Peyer's patch (tissue), 4 donors: ENCODE measurements around the gene ELK4. TPM values are rescaled to one million over a fixed set of nuclear protein-coding genes. Genes with fewer than 3 reads are reported as not detected.
A peak's percentile ranks its signal among the peaks of the same experiment; 100 is the strongest.

Experiments
- DNase-seq, 3 donors: peaks; one replicate each; pipeline ENCODE4 v3.0.0-alpha.2; 2017 to 2019
- H3K27ac ChIP-seq, 4 donors: fragments of 200-600 bp; sonication (generic); one replicate each; pipeline ENCODE4 v1.5.1; 2016 to 2019
- H3K27me3 ChIP-seq, 2 donors: fragments of 200-600 bp; sonication (generic); one replicate each; pipeline ENCODE4 v1.5.1; 2019
- H3K36me3 ChIP-seq, 3 donors: fragments of 200-600 bp; sonication (generic); one replicate each; pipeline ENCODE4 v1.5.1; 2016 to 2019
- H3K4me1 ChIP-seq, 4 donors: fragments of 200-600 bp; sonication (generic); one replicate each; pipeline ENCODE4 v1.5.1; 2016 to 2019
- H3K4me3 ChIP-seq, 4 donors: fragments of 200-600 bp; sonication (generic); 1 replicate in 3 of 4; 2 replicates in 1 of 4; pipeline ENCODE4 v1.5.1; 2016 to 2019; ENCODE audit warnings: mild to moderate bottlenecking in 1 of 4
- H3K9me3 ChIP-seq, 4 donors: fragments of 200-600 bp; sonication (generic); one replicate each; pipeline ENCODE4 v1.5.1; 2016 to 2019; ENCODE audit warnings: mild to moderate bottlenecking in 1 of 4
- CTCF ChIP-seq, 6 experiments: fragments of 450-650 bp in 4 of 6; fragments of 200-600 bp in 2 of 6; sonication (generic) in 1 of 6; IDR thresholded peaks; one replicate each; pipeline ENCODE4 v1.5.1; 2017 to 2019; ENCODE audit warnings: antibody characterized with exemption in 6 of 6, mild to moderate bottlenecking in 3 of 6, moderate library complexity in 1 of 6
- POLR2A ChIP-seq, 2 donors: fragments of 450-650 bp; IDR thresholded peaks; one replicate each; pipeline ENCODE4 v1.5.1; 2017; ENCODE audit warnings: antibody characterized with exemption in 2 of 2, mild to moderate bottlenecking in 2 of 2, moderate library complexity in 2 of 2
- total RNA-seq, 4 donors: library from RNA; depleted of rRNA; stranded (reverse); fragments of >200 nt; gene quantifications; one replicate each; pipeline ENCODE4 v1.1.0, GENCODE V29; 2016

Gene ELK4
- total RNA-seq, 4 donors from 2014 or later, result 16.6 to 66.8 (median 23.7) TPM

DNA sequence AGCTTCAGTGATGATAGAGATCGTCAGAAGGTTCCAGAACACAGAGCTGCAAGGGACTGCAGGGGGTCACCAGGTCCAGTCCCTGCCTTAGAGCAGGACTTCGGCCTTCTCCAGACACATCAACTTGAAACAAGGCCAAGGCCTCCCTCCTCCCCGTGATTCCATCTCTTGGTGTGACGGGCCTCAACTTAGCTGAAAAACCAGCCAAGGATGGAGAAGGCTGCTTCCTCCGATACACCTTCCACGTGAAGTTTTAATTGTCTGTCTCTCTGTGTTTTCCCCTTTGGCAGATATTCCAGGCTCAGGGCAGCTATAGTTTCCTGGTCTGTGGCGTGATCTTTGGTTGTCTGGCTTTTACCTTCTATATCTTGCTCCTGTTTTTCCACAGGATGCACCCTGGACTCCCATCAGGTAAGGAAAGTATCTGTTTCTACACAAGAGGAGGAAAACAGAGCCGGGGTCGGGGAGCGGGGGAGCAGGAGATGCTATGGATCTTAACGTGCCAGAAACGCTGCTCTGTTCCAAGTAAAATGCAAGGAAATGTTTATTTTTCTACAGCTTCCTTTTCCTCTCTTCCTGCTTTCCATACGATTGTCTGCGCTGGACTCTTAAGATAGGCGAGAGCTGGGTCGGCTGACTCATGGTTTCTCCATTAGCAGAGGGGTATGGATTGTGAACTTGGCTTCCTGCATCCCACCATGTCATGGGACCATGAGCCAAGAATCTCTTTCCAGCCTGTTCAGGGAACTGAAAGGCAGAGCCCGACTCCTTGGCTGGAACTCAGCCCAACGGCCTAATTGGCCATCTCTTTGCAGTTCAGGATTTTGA lies 32.8 kb downstream of the ELK4 start:
- Histone ChIP-seq H3K27me3 (no peaks in the 10 kb centered on the region), H3K9me3 (no peaks in the 10 kb centered on the region), H3K36me3 (peaks cover 0 to 5% (median 0%) of the 10 kb centered on the region in 3 donors), H3K4me1 (peaks cover 0 to 4% (median 0%) of the 10 kb centered on the region in 4 donors), H3K4me3 (no peak overlapping the region), H3K27ac (peak overlapping the region in 2 of 4 donors; percentile 4 to 45)
- no peak for DNase-seq
- TF ChIP-seq POLR2A (IDR thresholded peaks at IDR 0.05) (no peak), CTCF (IDR thresholded peaks at IDR 0.05) (no peak)

- H3K36me3 ChIP-seq, result peaks cover 0 to 5% (median 0%) of the 10 kb centered on the region in 3 donors
- peaks cover 0 to 11% (median 0%) of the 10 kb centered on the region in 4 donors for H3K4me1 ChIP-seq
- TF ChIP-seq CTCF (IDR thresholded peaks at IDR 0.05), result no peak
- TF ChIP-seq POLR2A (IDR thresholded peaks at IDR 0.05), result no peak
- no peaks in the 10 kb centered on the region for H3K9me3 ChIP-seq
- DNase-seq, result peak in 1 of 3 donors; percentile 30
- no peak overlapping the region for H3K4me3 ChIP-seq
- no peak overlapping the region for H3K27ac ChIP-seq
- H3K27me3 ChIP-seq, result no peaks in the 10 kb centered on the region
Observed at GRCh38 chr1:205597691-205598314, 34.0 kb downstream of the ELK4 start.

- no peak overlapping the region for H3K27ac ChIP-seq
- peaks cover 0 to 17% (median 2%) of the 10 kb centered on the region in 4 donors for H3K4me1 ChIP-seq
- peaks cover 0 to 2% (median 0%) of the 10 kb centered on the region in 3 donors for H3K36me3 ChIP-seq
- TF ChIP-seq CTCF (IDR thresholded peaks at IDR 0.05) (no peak), POLR2A (IDR thresholded peaks at IDR 0.05) (no peak)
- H3K9me3 ChIP-seq, result no peaks in the 10 kb centered on the region
- DNase-seq, result peak in 1 of 3 donors; percentile 29
- H3K27me3 ChIP-seq, result no peaks in the 10 kb centered on the region
- H3K4me3 ChIP-seq, result no peak overlapping the region
Observed at GRCh38 chr1:205596876-205597275, 34.9 kb downstream of the ELK4 start.

DNA sequence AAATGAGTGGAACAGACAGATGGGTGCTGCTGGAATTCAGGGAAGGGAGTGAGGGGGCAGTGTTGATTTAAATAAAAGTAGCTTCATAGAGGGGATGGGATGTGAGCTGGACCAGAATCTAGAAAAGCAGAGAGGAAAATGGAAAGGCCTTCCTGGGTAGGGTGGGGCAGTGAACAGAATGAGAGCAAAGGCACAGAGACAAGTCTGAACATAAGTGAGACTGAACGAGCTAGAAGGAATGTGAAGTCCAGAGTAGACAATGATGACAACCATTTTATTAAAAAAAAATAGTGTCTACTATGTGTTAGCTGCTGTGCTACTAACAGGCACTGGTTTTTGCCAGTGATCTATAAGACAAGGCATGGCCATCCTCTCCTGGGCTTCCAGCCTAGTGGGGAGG lies 36.0 kb downstream of the ELK4 start:
- Histone ChIP-seq H3K36me3 (no peaks in the 10 kb centered on the region), H3K4me3 (no peak overlapping the region), H3K9me3 (no peaks in the 10 kb centered on the region), H3K27me3 (no peaks in the 10 kb centered on the region), H3K27ac (peak overlapping the region in 1 of 4 donors; percentile 31), H3K4me1 (peaks cover 0 to 26% (median 3%) of the 10 kb centered on the region in 4 donors)
- TF ChIP-seq CTCF (IDR thresholded peaks at IDR 0.05), result no peak
- TF ChIP-seq POLR2A (IDR thresholded peaks at IDR 0.05), result no peak
- DNase-seq, result peak in 1 of 3 donors; percentile 11

- Histone ChIP-seq H3K4me1 (peaks cover 0 to 29% (median 3%) of the 10 kb centered on the region in 4 donors), H3K4me3 (no peak overlapping the region), H3K9me3 (no peaks in the 10 kb centered on the region), H3K27me3 (no peaks in the 10 kb centered on the region), H3K27ac (peak overlapping the region in 1 of 4 donors; percentile 38), H3K36me3 (no peaks in the 10 kb centered on the region)
- TF ChIP-seq CTCF (IDR thresholded peaks at IDR 0.05), result no peak
- TF ChIP-seq POLR2A (IDR thresholded peaks at IDR 0.05), result no peak
- DNase-seq, result peak in 1 of 3 donors; percentile 51
Observed at GRCh38 chr1:205595435-205595834, 36.4 kb downstream of the ELK4 start.
